Measurements from ENCODE around the gene C21orf58.

- TF ChIP-seq CTCF (conservative IDR thresholded peaks at IDR 0.05 in 1 of 2, IDR thresholded peaks at IDR 0.05 in 1 of 2; ENCODE audit: extremely low read depth in 1 of 2, insufficient read depth in 1 of 2, low read depth in 1 of 2, low read length in 2 of 2) (no peak), EZH2 (IDR thresholded peaks at IDR 0.05; ENCODE audit: borderline replicate concordance, low read length) (no peak)
Measured at GRCh38 chr21:46366561-46366960, 42.9 kb upstream of the C21orf58 start.
